Activated CD4-positive, alpha-beta T cell treated with anti-CD3 and anti-CD28 coated beads, Interleukin-2, amount 50 U/mL, for 48 hours (primary cell): ENCODE measurements around the gene IFT27.
"Not testable (repeated sequence)": the region's sequence is repeated elsewhere in the genome, so short reads cannot be mapped to it uniquely, and the experiment has no call there.

Experiments
- DNase-seq, 2 experiments: peaks; one replicate each; pipeline ENCODE4 v3.0.0-alpha.2; 2020

Gene IFT27

GRCh38 chr22:36743011-36743410, 32.9 kb downstream of the IFT27 start:
- no peak for DNase-seq

- DNase-seq = no peak
Measured at GRCh38 chr22:36741968-36742367, 34.0 kb downstream of the IFT27 start.

- no peak for DNase-seq
Measured at GRCh38 chr22:36741204-36741793, 34.6 kb downstream of the IFT27 start.

GRCh38 chr22:36740716-36741115, 35.2 kb downstream of the IFT27 start:
- no peak for DNase-seq

- no peak for DNase-seq
Measured at GRCh38 chr22:36739185-36739584, 36.7 kb downstream of the IFT27 start.

- no peak for DNase-seq
Measured at GRCh38 chr22:36738416-36739020, 37.4 kb downstream of the IFT27 start.

GRCh38 chr22:36737776-36738175, 38.1 kb downstream of the IFT27 start:
- no peak for DNase-seq

- DNase-seq = no peak
Measured at GRCh38 chr22:36736701-36737320, 39.1 kb downstream of the IFT27 start.

GRCh38 chr22:36734171-36735058, 41.5 kb downstream of the IFT27 start:
- no peak for DNase-seq

GRCh38 chr22:36733271-36733670, 42.6 kb downstream of the IFT27 start:
- no peak for DNase-seq

GRCh38 chr22:36732609-36733008, 43.3 kb downstream of the IFT27 start:
- no peak for DNase-seq

GRCh38 chr22:36731916-36732315, 44.0 kb downstream of the IFT27 start:
- no peak for DNase-seq

- not testable (repeated sequence) for DNase-seq
Measured at GRCh38 chr22:36731321-36731720, 44.6 kb downstream of the IFT27 start.

- DNase-seq = no peak
Measured at GRCh38 chr22:36730176-36730858, 45.6 kb downstream of the IFT27 start.

- no peak for DNase-seq
Measured at GRCh38 chr22:36729321-36729720, 46.6 kb downstream of the IFT27 start.

GRCh38 chr22:36728505-36728904, 47.4 kb downstream of the IFT27 start:
- DNase-seq = no peak

- no peak for DNase-seq
Measured at GRCh38 chr22:36727927-36728488, 47.9 kb downstream of the IFT27 start.

- no peak for DNase-seq
Measured at GRCh38 chr22:36727110-36727509, 48.8 kb downstream of the IFT27 start.

- DNase-seq = no peak
Measured at GRCh38 chr22:36726007-36726380, 49.9 kb downstream of the IFT27 start.

- DNase-seq = no peak
Measured at GRCh38 chr22:36725366-36726006, 50.4 kb downstream of the IFT27 start.

- DNase-seq = no peak
Measured at GRCh38 chr22:36724836-36725235, 51.1 kb downstream of the IFT27 start.

- DNase-seq = no peak
Measured at GRCh38 chr22:36722055-36722454, 53.9 kb downstream of the IFT27 start.
